HepG2 (cell line): Measurements from ENCODE around the gene SEPHS2. TPM values are rescaled to one million over a fixed set of nuclear protein-coding genes. Genes with fewer than 3 reads are reported as not detected.

Experiments used
- EHMT2 ChIP-seq: fragments of 200-600 bp; sonication (generic); IDR thresholded peaks from 2 replicates; pipeline ENCODE4 v1.7.0; 2017; ENCODE audit warnings: antibody characterized with exemption, low read depth, low read length, borderline replicate concordance
- ERF ChIP-seq: IDR thresholded peaks from 2 replicates; pipeline ENCODE4 v1.6.1; 2018; ENCODE audit warnings: missing biosample characterization, missing genetic modification reagents
- MXD3 ChIP-seq: IDR thresholded peaks from 2 replicates; pipeline ENCODE4 v1.6.1; 2016; ENCODE audit warnings: mild to moderate bottlenecking, missing biosample characterization, missing genetic modification reagents
- NCOA2 ChIP-seq: sonication (generic); formaldehyde crosslinking; IDR thresholded peaks from 2 replicates; pipeline ENCODE4 v1.8.0; 2022; ENCODE audit warnings: inconsistent platforms
- NR0B2 ChIP-seq: sonication (generic); formaldehyde crosslinking; IDR thresholded peaks from 2 replicates; pipeline ENCODE4 v1.4.0; 2020; ENCODE audit warnings: mild to moderate bottlenecking, missing genetic modification reagents
- SKI ChIP-seq: fragments of 450-650 bp; IDR thresholded peaks from one replicate; pipeline ENCODE4 v1.6.1; 2018; ENCODE audit warnings: mild to moderate bottlenecking; ENCODE audit not compliant: partially characterized antibody
- STAT6 ChIP-seq: sonication (generic); formaldehyde crosslinking; IDR thresholded peaks from 2 replicates; pipeline ENCODE4 v1.4.0; 2020; ENCODE audit warnings: missing genetic modification reagents, mild to moderate bottlenecking, borderline replicate concordance
- TOE1 ChIP-seq: sonication (generic); formaldehyde crosslinking; IDR thresholded peaks from 2 replicates; pipeline ENCODE4 v1.4.0; 2020; ENCODE audit warnings: mild to moderate bottlenecking, missing genetic modification reagents
- ZBTB46 ChIP-seq: sonication (generic); formaldehyde crosslinking; IDR thresholded peaks from 2 replicates; pipeline ENCODE4 v1.4.0; 2020; ENCODE audit warnings: mild to moderate bottlenecking, missing genetic modification reagents, borderline replicate concordance
- ZNF230 ChIP-seq: sonication (generic); formaldehyde crosslinking; IDR thresholded peaks from 2 replicates; pipeline ENCODE4 v1.4.0; 2020; ENCODE audit warnings: mild to moderate bottlenecking, missing genetic modification reagents
- ZNF30 ChIP-seq: sonication (generic); formaldehyde crosslinking; IDR thresholded peaks from 2 replicates; pipeline ENCODE4 v1.5.0; 2020; ENCODE audit warnings: mild to moderate bottlenecking, missing genetic modification reagents
- ZNF318 ChIP-seq: sonication (generic); formaldehyde crosslinking; IDR thresholded peaks from 2 replicates; pipeline ENCODE4 v1.4.0; 2020; ENCODE audit warnings: mild to moderate bottlenecking, missing genetic modification reagents
- ZNF740 ChIP-seq: sonication (generic); formaldehyde crosslinking; IDR thresholded peaks from 2 replicates; pipeline ENCODE4 v1.4.0; 2020; ENCODE audit warnings: missing genetic modification reagents
- ZNF776 ChIP-seq: sonication (generic); formaldehyde crosslinking; IDR thresholded peaks from 2 replicates; pipeline ENCODE4 v1.4.0; 2020; ENCODE audit warnings: mild to moderate bottlenecking, missing genetic modification reagents
- polyA plus RNA-seq, 8 experiments: library from polyadenylated mRNA; depleted of rRNA in 3 of 8; stranded (reverse) in 7 of 8; unstranded in 1 of 8; fragments of >200 nt; fragmentation: Illumina TruSeq in 4 of 8; extraction: Trizol in 4 of 8; gene quantifications; 2 replicates each; pipeline versions ENCODE4 v1.2.1 to v1.2.3, GENCODE V29; 2011 to 2016; ENCODE audit warnings: low read depth in 4 of 8, missing spikeins in 1 of 8, mixed read lengths in 1 of 8; ENCODE audit not compliant: insufficient read depth in 1 of 8
- total RNA-seq, 5 experiments: library from RNA; depleted of rRNA; stranded (reverse); fragments of >200 nt; fragmentation: Illumina TruSeq; extraction: Trizol; gene quantifications; 2 replicates each; pipeline ENCODE4 v1.2.3, GENCODE V29; 2016; ENCODE audit warnings: low read depth in 1 of 5

Gene SEPHS2
- total and polyA plus RNA-seq, 2 of the 13 experiments (the other 11 are each of a cell fraction or from before 2014, with no cell fraction given) = 20.7 to 127 TPM

- TF ChIP-seq ZNF318 (CRISPR knock-in tag) (peak; percentile 85; the same call in 1 of the 2 replicates), ZNF776 (CRISPR knock-in tag) (peak; percentile 95), MXD3 (CRISPR knock-in tag) (peak; percentile 82; the same call in 1 of the 2 replicates), EHMT2 (no peak), ZBTB46 (peak; percentile 92; the same call in 1 of the 2 replicates), TOE1 (CRISPR knock-in tag) (no peak; the same call in none of the 2 replicates), NR0B2 (peak; percentile 95), ZNF740 (CRISPR knock-in tag) (peak; percentile 70; the same call in 1 of the 2 replicates), SKI (peak; percentile 62), STAT6 (CRISPR knock-in tag) (peak; percentile 85; the same call in 1 of the 2 replicates), ZNF230 (CRISPR knock-in tag) (peak; percentile 52; the same call in 1 of the 2 replicates), ZNF30 (CRISPR knock-in tag) (no peak), NCOA2 (CRISPR knock-in tag) (peak; percentile 49; the same call in 1 of the 2 replicates), ERF (CRISPR knock-in tag) (peak; percentile 95)
These were observed 15.8 kb downstream of the SEPHS2 start, which contains the start of gene DCTPP1 (continued) for GRCh38 chr16:30429678-30430427.
